H7 (cell line): Measurements from ENCODE around the gene BATF2. TPM values are rescaled to one million over a fixed set of nuclear protein-coding genes. Genes with fewer than 3 reads are reported as not detected.
A peak's percentile ranks its signal among the peaks of the same experiment; 100 is the strongest.
"Not testable (repeated sequence)": the region's sequence is repeated elsewhere in the genome, so short reads cannot be mapped to it uniquely, and the experiment has no call there.

ENCODE experiments used
- DNase-seq: peaks from one replicate; pipeline ENCODE4 v3.0.0; 2012
- H3K27me3 ChIP-seq: 2 replicates; pipeline ENCODE4 v1.6.0; 2011; ENCODE audit warnings: mild to moderate bottlenecking, low read length; ENCODE audit not compliant: control insufficient read depth, insufficient read depth
- H3K36me3 ChIP-seq: replicated peaks from 2 replicates; pipeline ENCODE4 v1.5.1; 2011; ENCODE audit warnings: low read length; ENCODE audit not compliant: control insufficient read depth, insufficient read depth
- H3K4me3 ChIP-seq: 2 replicates; pipeline ENCODE4 v1.5.1; 2011; ENCODE audit warnings: low read depth, mild to moderate bottlenecking, control low read depth, low read length, moderate library complexity; ENCODE audit not compliant: insufficient read depth
- total RNA-seq: library from RNA; depleted of rRNA; stranded (reverse); fragments of >200 nt; shearing (Covaris generic); gene quantifications from 2 replicates; pipeline ENCODE4 v1.2.3, GENCODE V29; 2014

BATF2 gene
- total RNA-seq, 1 experiment from 2014 or later, result not detected

DNA sequence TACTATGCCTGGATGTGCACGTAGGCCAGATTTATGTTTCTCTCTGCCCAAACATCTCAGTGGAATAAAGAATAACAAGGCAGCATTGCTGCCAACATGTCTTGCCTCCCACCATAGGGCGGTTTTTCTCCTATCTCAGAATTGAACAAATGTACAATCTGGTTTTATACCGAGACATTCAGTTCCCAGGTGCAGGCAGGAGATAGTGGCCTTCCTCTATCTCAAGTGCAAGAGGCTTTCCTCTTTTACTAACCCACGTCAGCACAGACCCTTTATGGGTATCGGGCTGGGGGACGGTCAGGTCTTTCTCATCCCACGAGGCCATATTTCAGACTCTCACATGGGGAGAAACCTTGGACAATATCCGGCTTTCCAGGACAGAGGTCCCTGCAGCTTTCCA, 26.7 kb upstream of the BATF2 start:
- peaks cover 13% of the 10 kb centered on the region for H3K36me3 ChIP-seq
- H3K4me3 ChIP-seq, DNase-seq, H3K27me3 ChIP-seq: not testable (repeated sequence)

DNA sequence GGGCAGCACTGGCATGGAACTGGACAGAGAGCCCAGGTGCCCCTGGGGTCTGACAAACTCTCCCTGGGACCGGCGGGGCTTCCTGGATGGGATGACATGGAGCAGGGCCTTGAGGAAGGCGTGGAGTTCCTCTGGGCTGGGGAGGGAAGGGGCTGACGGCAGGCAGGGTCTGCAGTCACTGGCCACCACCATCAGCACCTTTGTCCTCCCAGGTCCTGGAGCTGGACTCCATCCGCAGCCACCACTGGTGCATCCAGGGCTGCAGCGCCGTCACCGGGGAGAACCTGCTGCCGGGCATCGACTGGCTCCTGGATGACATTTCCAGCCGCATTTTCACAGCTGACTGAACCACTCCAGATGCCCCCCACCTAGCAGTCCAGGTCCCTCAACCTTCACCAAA, 24.7 kb upstream of the BATF2 start:
- Histone ChIP-seq H3K4me3 (no peak overlapping the region), H3K27me3 (no peaks in the 10 kb centered on the region), H3K36me3 (peaks cover 14% of the 10 kb centered on the region)
- no peak for DNase-seq

DNA sequence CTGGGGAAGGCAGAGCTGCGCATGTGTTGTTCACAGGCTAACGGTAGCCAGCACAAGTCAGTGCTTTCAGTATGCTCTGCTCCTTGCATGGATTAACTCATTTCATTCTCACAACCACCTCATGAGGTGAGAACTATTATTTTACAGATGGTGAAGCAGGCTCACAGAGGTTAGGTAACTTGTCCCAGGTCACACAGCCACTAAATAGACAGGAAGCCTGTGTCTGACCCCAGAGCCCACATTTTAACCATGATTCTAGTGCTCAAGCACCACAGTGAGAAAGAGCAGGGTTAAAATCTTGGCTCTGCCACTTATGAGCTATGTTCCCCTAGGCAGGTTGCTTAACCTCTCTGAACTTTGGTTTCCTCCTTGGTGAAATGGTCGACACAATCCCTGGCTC, 24.2 kb upstream of the BATF2 start:
- DNase-seq, result no peak
- H3K27me3 ChIP-seq, result no peaks in the 10 kb centered on the region
- peaks cover 14% of the 10 kb centered on the region for H3K36me3 ChIP-seq
- H3K4me3 ChIP-seq, result no peak overlapping the region

GRCh38 chr11:65019824-65020223, 23.1 kb upstream of the BATF2 start:
- peaks cover 14% of the 10 kb centered on the region for H3K36me3 ChIP-seq
- DNase-seq, result no peak
- H3K4me3 ChIP-seq, result no peak overlapping the region
- H3K27me3 ChIP-seq, result no peaks in the 10 kb centered on the region

- Histone ChIP-seq H3K27me3 (no peaks in the 10 kb centered on the region), H3K36me3 (peaks cover 14% of the 10 kb centered on the region), H3K4me3 (no peak overlapping the region)
- DNase-seq, result no peak
These were observed 21.2 kb upstream of the BATF2 start for GRCh38 chr11:65017937-65018336.

- DNase-seq, result no peak
- Histone ChIP-seq H3K36me3 (peaks cover 14% of the 10 kb centered on the region), H3K4me3 (no peak overlapping the region), H3K27me3 (no peaks in the 10 kb centered on the region)
These were observed 19.9 kb upstream of the BATF2 start for GRCh38 chr11:65016705-65017104.

DNA sequence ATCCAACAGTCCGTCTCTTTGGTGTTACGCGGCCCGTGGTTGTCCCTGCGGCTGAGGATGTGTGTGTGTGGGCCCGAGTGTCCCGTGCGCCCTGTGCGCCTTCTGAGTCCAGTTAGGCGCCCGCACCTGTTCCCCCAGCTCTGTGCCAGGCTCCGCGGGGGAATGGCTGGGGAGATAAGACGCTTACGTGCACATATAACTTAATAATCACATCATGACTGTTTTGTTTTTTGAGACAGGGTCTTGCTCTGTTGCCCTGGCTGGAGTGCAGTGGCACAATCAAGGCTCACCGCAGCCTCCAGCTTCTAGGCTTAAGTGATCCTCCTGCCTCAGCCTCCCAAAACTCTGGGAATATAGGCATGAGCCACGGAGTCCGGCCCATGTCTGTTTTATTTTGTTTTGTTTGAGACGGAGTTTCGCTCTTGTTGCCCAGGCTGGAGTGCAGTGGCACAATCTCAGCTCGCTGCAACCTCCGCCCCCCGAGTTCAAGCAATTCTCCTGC, 18.0 kb upstream of the BATF2 start:
- Histone ChIP-seq H3K4me3 (peak overlapping the region; percentile 83), H3K27me3 (no peaks in the 10 kb centered on the region), H3K36me3 (peaks cover 6% of the 10 kb centered on the region)
- DNase-seq, result no peak

DNA sequence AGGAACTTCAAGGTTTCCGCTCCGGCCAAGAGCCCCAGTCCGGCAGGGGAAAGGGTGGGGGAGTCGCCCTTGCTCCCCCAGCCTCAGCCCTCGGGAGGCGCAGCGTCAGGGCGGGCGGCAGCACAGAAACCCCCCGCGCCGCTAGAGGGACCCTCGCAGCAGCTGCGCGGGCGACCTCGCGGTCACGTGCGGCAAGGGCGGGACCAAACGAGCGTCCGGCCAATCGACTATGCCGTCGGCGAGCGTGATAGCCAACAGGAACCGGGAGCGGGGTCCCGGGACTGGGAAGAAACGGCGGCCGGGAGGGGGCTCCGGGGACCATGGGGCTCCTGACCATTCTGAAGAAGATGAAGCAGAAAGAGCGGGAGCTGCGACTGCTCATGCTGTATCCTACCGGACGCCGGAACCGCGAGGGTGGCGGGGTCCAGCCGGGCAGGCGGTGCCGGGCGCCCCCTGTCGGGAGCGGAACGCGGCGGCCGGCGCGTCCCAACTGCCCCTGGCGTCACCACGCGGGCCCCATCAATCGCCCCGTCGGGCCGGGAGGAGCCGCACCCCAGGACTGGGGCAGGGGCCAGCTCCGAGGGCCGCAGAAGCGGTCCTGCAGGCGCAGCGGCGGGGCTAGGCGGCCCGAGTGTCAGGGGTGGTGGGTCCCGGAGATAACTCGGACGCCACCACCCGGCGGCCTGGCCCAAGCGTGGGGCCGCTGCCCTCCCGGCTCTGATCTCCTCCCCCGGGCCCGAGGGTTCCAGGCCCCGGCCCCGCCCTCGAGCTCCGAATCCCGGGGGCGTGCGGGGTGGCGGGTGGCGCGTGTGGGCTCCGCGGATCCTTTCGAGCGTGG, 17.3 kb upstream of the BATF2 start, which contains the start of gene ARL2:
Gene ARL2, plus strand, starts transcription at position 273 of the 838 bp plus-strand sequence. Its CDS starts 48 bp downstream, at position 321.
- H3K27me3 ChIP-seq, result no peaks in the 10 kb centered on the region
- peak within 1 kb of the TSS; percentile 83 for H3K4me3 ChIP-seq
- peak; percentile 99 for DNase-seq
- H3K36me3 ChIP-seq, result peaks cover 5% of the 10 kb centered on the region

- peak; percentile 97 for DNase-seq
- Histone ChIP-seq H3K4me3 (peak overlapping the region; percentile 83), H3K36me3 (no peaks in the 10 kb centered on the region; the same call in none of the 2 replicates), H3K27me3 (no peaks in the 10 kb centered on the region)
These were observed 16.5 kb upstream of the BATF2 start for GRCh38 chr11:65013130-65013887.

GRCh38 chr11:65008873-65009272, 12.1 kb upstream of the BATF2 start:
- no peaks in the 10 kb centered on the region for H3K36me3 ChIP-seq
- no peak for DNase-seq
- H3K27me3 ChIP-seq, result no peaks in the 10 kb centered on the region
- no peak overlapping the region for H3K4me3 ChIP-seq

DNA sequence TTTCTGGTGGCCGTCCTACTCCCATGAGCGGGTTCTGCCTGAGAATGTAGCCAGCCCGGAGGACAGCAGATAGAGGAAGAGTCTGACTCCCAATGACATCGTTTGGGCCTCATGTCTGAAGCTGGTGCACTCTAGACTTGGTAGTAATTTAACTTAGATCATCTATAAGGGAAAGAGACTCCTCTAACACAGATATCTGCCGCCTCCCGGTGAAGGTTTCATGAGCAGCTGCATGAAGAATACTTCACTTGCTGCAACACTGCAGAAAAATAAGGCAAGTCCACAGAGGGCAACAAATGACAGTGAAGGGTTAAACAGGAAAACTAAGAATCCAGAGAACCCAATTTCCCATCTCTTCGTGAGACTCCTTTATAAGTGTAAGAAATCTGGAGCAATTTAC, 11.2 kb upstream of the BATF2 start:
- Histone ChIP-seq H3K36me3 (no peaks in the 10 kb centered on the region), H3K27me3 (no peaks in the 10 kb centered on the region), H3K4me3 (no peak overlapping the region)
- DNase-seq, result no peak

GRCh38 chr11:65003968-65004367, 7.2 kb upstream of the BATF2 start:
- not testable (repeated sequence) for H3K36me3 ChIP-seq, H3K27me3 ChIP-seq, DNase-seq, H3K4me3 ChIP-seq

DNA sequence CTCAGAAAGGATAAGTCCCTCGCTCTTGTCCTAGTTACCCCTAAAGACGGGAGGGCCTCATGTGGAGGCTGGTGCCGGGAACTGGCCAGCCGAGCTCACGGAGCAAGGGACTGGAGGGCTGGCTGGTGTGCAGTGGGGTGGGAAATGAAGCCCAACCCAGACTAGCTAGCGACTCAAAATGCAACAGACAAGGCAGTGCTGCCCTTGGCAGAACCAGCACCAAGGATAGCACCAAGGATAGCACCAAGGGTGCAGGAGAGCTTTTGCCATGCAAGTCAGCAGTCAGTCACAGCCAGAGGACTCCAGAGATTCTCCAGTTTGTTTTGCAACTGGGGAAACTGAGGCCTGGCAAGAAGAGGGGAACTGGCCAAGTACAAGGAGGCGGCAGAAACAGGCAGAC, 6.5 kb upstream of the BATF2 start:
- Histone ChIP-seq H3K36me3 (no peaks in the 10 kb centered on the region), H3K27me3 (no peaks in the 10 kb centered on the region), H3K4me3 (no peak overlapping the region)
- peak; percentile 65 for DNase-seq

- DNase-seq, result no peak
These were observed 5.9 kb upstream of the BATF2 start for GRCh38 chr11:65002706-65003105.

DNA sequence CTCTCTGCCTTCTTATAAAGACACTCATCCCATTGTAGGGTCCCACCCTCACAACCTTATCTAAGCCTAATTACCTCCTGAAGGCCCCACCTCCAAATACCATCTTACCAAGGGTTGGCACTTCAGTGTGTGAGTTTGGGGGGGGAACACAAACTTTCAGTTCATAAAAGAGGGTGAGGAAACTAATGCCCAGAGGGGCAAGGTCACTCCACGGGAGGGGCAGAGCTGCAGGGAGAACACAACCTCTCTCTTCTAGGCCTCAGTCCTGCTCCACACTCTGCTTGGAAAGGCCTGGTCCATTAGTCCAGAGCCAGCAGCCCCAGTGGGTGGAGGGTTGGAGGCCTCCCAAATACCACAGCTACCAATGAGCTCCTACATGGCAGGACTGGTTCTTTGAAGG, 2.7 kb upstream of the BATF2 start:
- Histone ChIP-seq H3K36me3 (no peaks in the 10 kb centered on the region), H3K4me3 (no peak overlapping the region), H3K27me3 (no peaks in the 10 kb centered on the region)
- no peak for DNase-seq

More at GRCh38 chr11:65002706-65003105, 5.9 kb upstream of the BATF2 start:
- H3K36me3 ChIP-seq, result no peaks in the 10 kb centered on the region
- no peaks in the 10 kb centered on the region for H3K27me3 ChIP-seq
- no peak overlapping the region for H3K4me3 ChIP-seq
